Activated naive CD4-positive, alpha-beta T cell treated with anti-CD3 and anti-CD28 coated beads, Interleukin-2, amount 50 U/mL, for 72 hours (primary cell): ENCODE measurements around the gene STMN3. TPM values are rescaled to one million over a fixed set of nuclear protein-coding genes. Genes with fewer than 3 reads are reported as not detected.
"Not testable (repeated sequence)": the region's sequence is repeated elsewhere in the genome, so short reads cannot be mapped to it uniquely, and the experiment has no call there.

Experiments
- ATAC-seq, 2 donors: fragments of 150-1000 bp; cut with Tn5 transposase; 2 replicates each; pipeline ENCODE4 v1.10.0; 2021; ENCODE audit warnings: mild to moderate bottlenecking in 2 of 2, moderate library complexity in 2 of 2
- DNase-seq, 2 donors: peaks; one replicate each; pipeline ENCODE4 v3.0.0; 2021 to 2022; ENCODE audit warnings: low spot score in 2 of 2
- H3K27ac Mint-ChIP-seq, 2 donors: one replicate each; pipeline ENCODE4 v1.8.0; 2022; ENCODE audit warnings: mild to moderate bottlenecking in 2 of 2, mixed read lengths in 2 of 2
- H3K36me3 Mint-ChIP-seq, 2 donors: one replicate each; pipeline ENCODE4 v1.8.0; 2022; ENCODE audit warnings: mixed read lengths in 2 of 2
- H3K9me3 Mint-ChIP-seq, 2 donors: one replicate each; pipeline ENCODE4 v1.8.0; 2022; ENCODE audit warnings: mixed read lengths in 2 of 2
- total RNA-seq, 2 donors: library from RNA; stranded (reverse); gene quantifications; one replicate each; pipeline ENCODE4 v1.2.3, GENCODE V29; 2022

The STMN3 gene
- total RNA-seq, 2 donors from 2014 or later: 13.8 to 19.5 TPM

- Mint-ChIP-seq H3K36me3 (no peaks in the 10 kb centered on the region), H3K27ac (peak overlapping the region in 1 of 2 donors; percentile 85), H3K9me3 (no peaks in the 10 kb centered on the region)
- DNase-seq (no peak), ATAC-seq (no peak)
Measured at GRCh38 chr20:63686094-63686491, 32.9 kb upstream of the STMN3 start.

GRCh38 chr20:63685269-63686026 is 32.2 kb upstream of the STMN3 start:
- H3K9me3 Mint-ChIP-seq: no peaks in the 10 kb centered on the region
- ATAC-seq (no peak), DNase-seq (no peak)
- H3K27ac Mint-ChIP-seq: peak overlapping the region in 1 of 2 donors; percentile 85
- no peaks in the 10 kb centered on the region for H3K36me3 Mint-ChIP-seq

GRCh38 chr20:63682384-63683139 is 29.3 kb upstream of the STMN3 start:
- H3K9me3 Mint-ChIP-seq: no peaks in the 10 kb centered on the region
- DNase-seq: no peak
- ATAC-seq: peak; percentile 18
- H3K27ac Mint-ChIP-seq: no peak overlapping the region
- peaks cover 0 to 8% of the 10 kb centered on the region in 2 donors for H3K36me3 Mint-ChIP-seq

GRCh38 chr20:63681609-63682142 is 28.5 kb upstream of the STMN3 start:
- peak in 1 of 2 donors; percentile 15 for ATAC-seq
- Mint-ChIP-seq H3K27ac (no peak overlapping the region), H3K9me3 (no peaks in the 10 kb centered on the region), H3K36me3 (peaks cover 0 to 8% of the 10 kb centered on the region in 2 donors)
- DNase-seq: no peak

GRCh38 chr20:63680857-63681608 is 27.8 kb upstream of the STMN3 start:
- H3K9me3 Mint-ChIP-seq: no peaks in the 10 kb centered on the region
- DNase-seq (no peak), ATAC-seq (no peak)
- H3K36me3 Mint-ChIP-seq: peaks cover 0 to 12% of the 10 kb centered on the region in 2 donors
- H3K27ac Mint-ChIP-seq: no peak overlapping the region

- ATAC-seq (no peak), DNase-seq (no peak)
- no peak overlapping the region for H3K27ac Mint-ChIP-seq
- peaks cover 0 to 16% of the 10 kb centered on the region in 2 donors for H3K36me3 Mint-ChIP-seq
- no peaks in the 10 kb centered on the region for H3K9me3 Mint-ChIP-seq
Measured at GRCh38 chr20:63680427-63680826, 27.2 kb upstream of the STMN3 start.

GRCh38 chr20:63679799-63680305 is 26.6 kb upstream of the STMN3 start:
- no peak for DNase-seq

GRCh38 chr20:63678667-63679465 is 25.6 kb upstream of the STMN3 start:
- H3K36me3 Mint-ChIP-seq: peaks cover 0 to 16% of the 10 kb centered on the region in 2 donors
- no peak for ATAC-seq
- no peak for DNase-seq
- H3K9me3 Mint-ChIP-seq: no peaks in the 10 kb centered on the region
- no peak overlapping the region for H3K27ac Mint-ChIP-seq

More at GRCh38 chr20:63679799-63680305, 26.6 kb upstream of the STMN3 start:
- peaks cover 0 to 16% of the 10 kb centered on the region in 2 donors for H3K36me3 Mint-ChIP-seq
- no peak for ATAC-seq
- no peak overlapping the region for H3K27ac Mint-ChIP-seq
- H3K9me3 Mint-ChIP-seq: no peaks in the 10 kb centered on the region

- DNase-seq (no peak), ATAC-seq (no peak)
- H3K27ac Mint-ChIP-seq: no peak overlapping the region
- peaks cover 0 to 16% of the 10 kb centered on the region in 2 donors for H3K36me3 Mint-ChIP-seq
- H3K9me3 Mint-ChIP-seq: no peaks in the 10 kb centered on the region
Measured at GRCh38 chr20:63678071-63678470, 24.8 kb upstream of the STMN3 start.

GRCh38 chr20:63675681-63676368 is 22.6 kb upstream of the STMN3 start:
- Mint-ChIP-seq H3K36me3 (peaks cover 0 to 16% of the 10 kb centered on the region in 2 donors), H3K9me3 (no peaks in the 10 kb centered on the region), H3K27ac (no peak overlapping the region)
- DNase-seq (no peak), ATAC-seq (no peak)

GRCh38 chr20:63673951-63674350 is 20.7 kb upstream of the STMN3 start:
- Mint-ChIP-seq H3K9me3 (no peaks in the 10 kb centered on the region), H3K27ac (no peak overlapping the region), H3K36me3 (peaks cover 0 to 16% of the 10 kb centered on the region in 2 donors)
- no peak for DNase-seq
- no peak for ATAC-seq

GRCh38 chr20:63672666-63673065 is 19.4 kb upstream of the STMN3 start:
- H3K36me3 Mint-ChIP-seq: peaks cover 0 to 15% of the 10 kb centered on the region in 2 donors
- H3K27ac Mint-ChIP-seq: no peak overlapping the region
- ATAC-seq: no peak
- no peaks in the 10 kb centered on the region for H3K9me3 Mint-ChIP-seq
- no peak for DNase-seq

- DNase-seq, H3K27ac Mint-ChIP-seq, ATAC-seq, H3K9me3 Mint-ChIP-seq: not testable (repeated sequence)
- H3K36me3 Mint-ChIP-seq: peaks cover 0 to 15% of the 10 kb centered on the region in 2 donors
Measured at GRCh38 chr20:63671695-63672094, 18.5 kb upstream of the STMN3 start.

GRCh38 chr20:63668351-63668750 is 15.1 kb upstream of the STMN3 start:
- H3K27ac Mint-ChIP-seq: no peak overlapping the region
- DNase-seq (no peak), ATAC-seq (no peak)
- H3K9me3 Mint-ChIP-seq: no peaks in the 10 kb centered on the region
- H3K36me3 Mint-ChIP-seq: peaks cover 0 to 6% of the 10 kb centered on the region in 2 donors

- no peak for ATAC-seq
- Mint-ChIP-seq H3K9me3 (no peaks in the 10 kb centered on the region), H3K36me3 (peaks cover 0 to 6% of the 10 kb centered on the region in 2 donors), H3K27ac (no peak overlapping the region)
- no peak for DNase-seq
Measured at GRCh38 chr20:63667858-63668257, 14.6 kb upstream of the STMN3 start.
